ENCODE data around the gene C1orf105. TPM values are rescaled to one million over a fixed set of nuclear protein-coding genes. Genes with fewer than 3 reads are reported as not detected.

The C1orf105 gene
- total and polyA plus RNA-seq, 2 experiments from 2014 or later: not detected

- TF ChIP-seq, protein P1, sequence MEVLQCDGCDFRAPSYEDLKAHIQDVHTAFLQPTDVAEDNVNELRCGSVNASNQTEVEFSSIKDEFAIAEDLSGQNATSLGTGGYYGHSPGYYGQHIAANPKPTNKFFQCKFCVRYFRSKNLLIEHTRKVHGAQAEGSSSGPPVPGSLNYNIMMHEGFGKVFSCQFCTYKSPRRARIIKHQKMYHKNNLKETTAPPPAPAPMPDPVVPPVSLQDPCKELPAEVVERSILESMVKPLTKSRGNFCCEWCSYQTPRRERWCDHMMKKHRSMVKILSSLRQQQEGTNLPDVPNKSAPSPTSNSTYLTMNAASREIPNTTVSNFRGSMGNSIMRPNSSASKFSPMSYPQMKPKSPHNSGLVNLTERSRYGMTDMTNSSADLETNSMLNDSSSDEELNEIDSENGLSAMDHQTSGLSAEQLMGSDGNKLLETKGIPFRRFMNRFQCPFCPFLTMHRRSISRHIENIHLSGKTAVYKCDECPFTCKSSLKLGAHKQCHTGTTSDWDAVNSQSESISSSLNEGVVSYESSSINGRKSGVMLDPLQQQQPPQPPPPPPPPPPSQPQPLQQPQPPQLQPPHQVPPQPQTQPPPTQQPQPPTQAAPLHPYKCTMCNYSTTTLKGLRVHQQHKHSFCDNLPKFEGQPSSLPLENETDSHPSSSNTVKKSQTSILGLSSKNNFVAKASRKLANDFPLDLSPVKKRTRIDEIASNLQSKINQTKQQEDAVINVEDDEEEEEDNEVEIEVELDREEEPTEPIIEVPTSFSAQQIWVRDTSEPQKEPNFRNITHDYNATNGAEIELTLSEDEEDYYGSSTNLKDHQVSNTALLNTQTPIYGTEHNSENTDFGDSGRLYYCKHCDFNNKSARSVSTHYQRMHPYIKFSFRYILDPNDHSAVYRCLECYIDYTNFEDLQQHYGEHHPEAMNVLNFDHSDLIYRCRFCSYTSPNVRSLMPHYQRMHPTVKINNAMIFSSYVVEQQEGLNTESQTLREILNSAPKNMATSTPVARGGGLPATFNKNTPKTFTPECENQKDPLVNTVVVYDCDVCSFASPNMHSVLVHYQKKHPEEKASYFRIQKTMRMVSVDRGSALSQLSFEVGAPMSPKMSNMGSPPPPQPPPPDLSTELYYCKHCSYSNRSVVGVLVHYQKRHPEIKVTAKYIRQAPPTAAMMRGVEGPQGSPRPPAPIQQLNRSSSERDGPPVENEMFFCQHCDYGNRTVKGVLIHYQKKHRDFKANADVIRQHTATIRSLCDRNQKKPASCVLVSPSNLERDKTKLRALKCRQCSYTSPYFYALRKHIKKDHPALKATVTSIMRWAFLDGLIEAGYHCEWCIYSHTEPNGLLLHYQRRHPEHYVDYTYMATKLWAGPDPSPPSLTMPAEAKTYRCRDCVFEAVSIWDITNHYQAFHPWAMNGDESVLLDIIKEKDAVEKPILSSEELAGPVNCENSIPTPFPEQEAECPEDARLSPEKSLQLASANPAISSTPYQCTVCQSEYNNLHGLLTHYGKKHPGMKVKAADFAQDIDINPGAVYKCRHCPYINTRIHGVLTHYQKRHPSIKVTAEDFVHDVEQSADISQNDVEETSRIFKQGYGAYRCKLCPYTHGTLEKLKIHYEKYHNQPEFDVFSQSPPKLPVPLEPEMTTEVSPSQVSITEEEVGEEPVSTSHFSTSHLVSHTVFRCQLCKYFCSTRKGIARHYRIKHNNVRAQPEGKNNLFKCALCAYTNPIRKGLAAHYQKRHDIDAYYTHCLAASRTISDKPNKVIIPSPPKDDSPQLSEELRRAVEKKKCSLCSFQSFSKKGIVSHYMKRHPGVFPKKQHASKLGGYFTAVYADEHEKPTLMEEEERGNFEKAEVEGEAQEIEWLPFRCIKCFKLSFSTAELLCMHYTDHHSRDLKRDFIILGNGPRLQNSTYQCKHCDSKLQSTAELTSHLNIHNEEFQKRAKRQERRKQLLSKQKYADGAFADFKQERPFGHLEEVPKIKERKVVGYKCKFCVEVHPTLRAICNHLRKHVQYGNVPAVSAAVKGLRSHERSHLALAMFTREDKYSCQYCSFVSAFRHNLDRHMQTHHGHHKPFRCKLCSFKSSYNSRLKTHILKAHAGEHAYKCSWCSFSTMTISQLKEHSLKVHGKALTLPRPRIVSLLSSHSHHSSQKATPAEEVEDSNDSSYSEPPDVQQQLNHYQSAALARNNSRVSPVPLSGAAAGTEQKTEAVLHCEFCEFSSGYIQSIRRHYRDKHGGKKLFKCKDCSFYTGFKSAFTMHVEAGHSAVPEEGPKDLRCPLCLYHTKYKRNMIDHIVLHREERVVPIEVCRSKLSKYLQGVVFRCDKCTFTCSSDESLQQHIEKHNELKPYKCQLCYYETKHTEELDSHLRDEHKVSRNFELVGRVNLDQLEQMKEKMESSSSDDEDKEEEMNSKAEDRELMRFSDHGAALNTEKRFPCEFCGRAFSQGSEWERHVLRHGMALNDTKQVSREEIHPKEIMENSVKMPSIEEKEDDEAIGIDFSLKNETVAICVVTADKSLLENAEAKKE (CRISPR knock-in tag; IDR thresholded peaks at IDR 0.05): no peak
- TF ChIP-seq STAT1 (IDR thresholded peaks at IDR 0.05; ENCODE audit: unreplicated experiment) (no peak), ZNF331 (CRISPR knock-in tag; IDR thresholded peaks at IDR 0.05; ENCODE audit: low read depth) (no peak), REST (IDR thresholded peaks at IDR 0.05; ENCODE audit: unreplicated experiment) (no peak), NANOG (IDR thresholded peaks at IDR 0.05; ENCODE audit: borderline replicate concordance) (no peak)
- TF ChIP-seq, protein P2, sequence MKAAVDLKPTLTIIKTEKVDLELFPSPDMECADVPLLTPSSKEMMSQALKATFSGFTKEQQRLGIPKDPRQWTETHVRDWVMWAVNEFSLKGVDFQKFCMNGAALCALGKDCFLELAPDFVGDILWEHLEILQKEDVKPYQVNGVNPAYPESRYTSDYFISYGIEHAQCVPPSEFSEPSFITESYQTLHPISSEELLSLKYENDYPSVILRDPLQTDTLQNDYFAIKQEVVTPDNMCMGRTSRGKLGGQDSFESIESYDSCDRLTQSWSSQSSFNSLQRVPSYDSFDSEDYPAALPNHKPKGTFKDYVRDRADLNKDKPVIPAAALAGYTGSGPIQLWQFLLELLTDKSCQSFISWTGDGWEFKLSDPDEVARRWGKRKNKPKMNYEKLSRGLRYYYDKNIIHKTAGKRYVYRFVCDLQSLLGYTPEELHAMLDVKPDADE (IDR thresholded peaks at IDR 0.05): no peak
Observed at GRCh38 chr1:172517081-172517480, 96.6 kb downstream of the C1orf105 start (continued).
